Lower leg skin (tissue), 4 donors: ENCODE data around the gene COL9A3. TPM values are rescaled to one million over a fixed set of nuclear protein-coding genes. Genes with fewer than 3 reads are reported as not detected.

Experiments used
- DNase-seq, 2 donors: peaks; one replicate each; pipeline ENCODE4 v3.0.0-alpha.2; 2019; ENCODE audit warnings: low spot score in 2 of 2
- H3K4me3 ChIP-seq: fragments of 200-600 bp; sonication (generic); 2 replicates; pipeline ENCODE4 v1.5.1; 2017; ENCODE audit warnings: mild to moderate bottlenecking, low read depth; ENCODE audit not compliant: poor library complexity, severe bottlenecking
- CTCF ChIP-seq, 3 donors: fragments of 450-650 bp; IDR thresholded peaks; one replicate each; pipeline ENCODE4 v1.5.1; 2016; ENCODE audit warnings: antibody characterized with exemption in 3 of 3, mild to moderate bottlenecking in 3 of 3, moderate library complexity in 2 of 3
- POLR2A ChIP-seq, 2 donors: fragments of 450-650 bp; IDR thresholded peaks; one replicate each; pipeline ENCODE4 v1.6.1; 2016 to 2017; ENCODE audit warnings: antibody characterized with exemption in 2 of 2, mild to moderate bottlenecking in 1 of 2, moderate library complexity in 1 of 2
- WGBS, 2 donors: methylation state at CpG; one replicate each; pipeline ENCODE4 v1.1.5; 2018; 5-methylcytosine and 5-hydroxymethylcytosine counted together
- intact Hi-C: fragments of 100-400 bp; cut with DNase I; formaldehyde crosslinking; loops from one replicate; pipeline ENCODE4 v1.15.0; 2023; ENCODE audit warnings: low total_unique reads
- total RNA-seq, 4 donors: library from RNA; depleted of rRNA; stranded (reverse); fragments of >200 nt; gene quantifications; one replicate each; pipeline ENCODE4 v1.1.0, GENCODE V29; 2016

COL9A3 gene
- total RNA-seq, 4 donors from 2014 or later: 5.6 to 14.1 (median 10.8) TPM

GRCh38 chr20:62776692-62777527 is 39.9 kb upstream of the COL9A3 start:
- H3K4me3 ChIP-seq: no peak overlapping the region
- no peak for DNase-seq
- TF ChIP-seq CTCF (IDR thresholded peaks at IDR 0.05) (no peak), POLR2A (IDR thresholded peaks at IDR 0.05) (no peak)
- intact Hi-C loops: no loop called here
- 65 to 68% methylated on average over 14 of the region's 14 CpGs for whole genome bisulfite sequencing, 2 donors

GRCh38 chr20:62777528-62777830 is 39.4 kb upstream of the COL9A3 start:
- WGBS, 2 donors: 93 to 98% methylated on average over 6 to 8 of the region's 8 CpGs
- no peak overlapping the region for H3K4me3 ChIP-seq
- TF ChIP-seq POLR2A (IDR thresholded peaks at IDR 0.05) (no peak), CTCF (IDR thresholded peaks at IDR 0.05) (no peak)
- intact Hi-C loops: no loop called here
- no peak for DNase-seq

DNA sequence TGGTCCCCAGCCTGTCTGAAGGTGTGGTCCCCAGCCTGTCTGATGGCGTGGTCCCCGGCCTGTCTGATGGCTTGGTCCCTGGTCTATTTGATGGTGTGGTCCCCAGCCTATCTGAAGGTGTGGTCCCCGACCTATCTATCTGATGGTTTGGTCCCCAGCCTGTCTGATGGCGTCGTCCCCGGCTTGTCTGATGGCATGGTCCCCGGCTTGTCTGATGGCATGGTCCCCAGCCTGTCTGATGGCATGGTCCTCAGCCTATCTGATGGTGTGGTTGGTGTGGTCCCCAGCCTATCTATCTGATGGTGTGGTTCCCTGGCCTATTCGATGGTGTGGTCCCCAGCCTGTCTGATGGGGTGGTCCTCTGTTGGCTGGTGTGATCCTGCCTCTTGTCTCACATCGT is 38.8 kb upstream of the COL9A3 start:
- 92 to 98% methylated on average over 8 to 9 of the region's 9 CpGs for WGBS, 2 donors
- DNase-seq: no peak
- TF ChIP-seq CTCF (IDR thresholded peaks at IDR 0.05) (no peak), POLR2A (IDR thresholded peaks at IDR 0.05) (no peak)
- intact Hi-C loops: no loop called here
- H3K4me3 ChIP-seq: no peak overlapping the region

- no peak overlapping the region for H3K4me3 ChIP-seq
- intact Hi-C loops: no loop called here
- no peak for DNase-seq
- TF ChIP-seq CTCF (IDR thresholded peaks at IDR 0.05): no peak
- no peak for TF ChIP-seq POLR2A (IDR thresholded peaks at IDR 0.05)
- 80 to 86% methylated on average over 16 to 21 of the region's 24 CpGs for WGBS, 2 donors
These were observed 38.0 kb upstream of the COL9A3 start for GRCh38 chr20:62778601-62779416.

DNA sequence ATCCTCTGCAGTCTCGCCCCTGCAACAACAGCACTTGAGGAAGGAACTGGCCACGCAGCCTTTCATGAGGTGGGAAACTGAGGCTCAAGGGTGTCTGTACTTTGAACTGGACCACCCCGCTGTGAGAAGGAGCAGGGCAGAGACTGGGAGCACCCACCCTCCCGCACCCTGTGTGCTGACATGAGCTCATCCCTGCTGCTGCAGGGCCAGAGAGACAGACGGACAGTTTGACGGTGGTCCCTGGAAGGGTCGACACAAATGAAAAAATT is 37.5 kb upstream of the COL9A3 start:
- H3K4me3 ChIP-seq: no peak overlapping the region
- TF ChIP-seq CTCF (IDR thresholded peaks at IDR 0.05) (no peak), POLR2A (IDR thresholded peaks at IDR 0.05) (no peak)
- DNase-seq: no peak
- WGBS, 2 donors: 88 to 90% methylated on average over 5 to 7 of the region's 7 CpGs
- intact Hi-C loops: no loop called here
